Islet precursor cell (in vitro differentiated cells): Measurements from ENCODE around the gene KIR2DL1.
"Not testable (repeated sequence)": the region's sequence is repeated elsewhere in the genome, so short reads cannot be mapped to it uniquely, and the experiment has no call there.

Experiments
- DNase-seq: peaks from one replicate; pipeline ENCODE4 v3.0.0-alpha.2; 2018

The KIR2DL1 gene

DNA sequence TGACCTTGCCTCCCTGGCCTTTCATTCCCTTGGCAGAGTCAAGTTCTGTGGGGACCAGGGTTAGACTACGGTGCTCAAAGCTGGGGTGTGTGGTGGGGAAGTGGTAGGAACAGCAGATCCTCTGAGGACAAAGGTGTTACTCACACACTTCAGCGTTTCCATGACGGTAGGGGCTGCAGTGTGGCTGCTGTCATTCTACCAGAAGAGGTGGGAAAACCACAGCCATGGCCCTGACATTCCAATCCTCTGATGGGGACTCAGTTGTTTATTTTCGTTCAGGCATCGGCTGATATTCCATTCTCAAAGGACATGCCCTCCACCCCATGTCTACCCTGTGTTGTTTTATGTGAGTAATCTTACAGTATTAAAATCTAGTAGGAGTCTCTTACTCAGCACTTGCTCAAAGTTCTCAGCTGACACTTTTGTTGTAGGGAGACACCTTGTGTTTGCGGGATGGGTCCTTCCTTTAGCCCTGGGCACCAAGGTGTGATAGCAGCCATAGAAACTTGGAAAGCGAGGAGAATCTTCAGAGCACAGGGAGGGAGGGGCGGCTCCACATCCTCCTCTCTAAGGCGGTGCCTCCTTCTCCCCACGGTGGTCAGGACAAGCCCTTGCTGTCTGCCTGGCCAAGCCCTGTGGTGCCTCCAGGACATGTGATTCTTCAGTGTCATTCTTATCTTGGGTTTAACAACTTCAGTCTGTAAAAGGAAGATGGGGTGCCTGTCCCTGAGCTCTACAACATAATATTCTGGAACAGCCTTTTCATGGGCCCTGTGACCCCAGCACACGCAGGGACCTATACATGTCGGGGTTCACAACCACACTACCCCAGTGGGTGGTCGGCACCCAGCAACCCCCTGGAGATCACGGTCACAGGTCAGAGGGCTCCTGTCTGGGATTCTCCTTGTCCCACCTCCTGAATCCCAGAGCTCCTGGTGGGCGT, 1.7 kb downstream of the KIR2DL1 start:
- not testable (repeated sequence) for DNase-seq

DNA sequence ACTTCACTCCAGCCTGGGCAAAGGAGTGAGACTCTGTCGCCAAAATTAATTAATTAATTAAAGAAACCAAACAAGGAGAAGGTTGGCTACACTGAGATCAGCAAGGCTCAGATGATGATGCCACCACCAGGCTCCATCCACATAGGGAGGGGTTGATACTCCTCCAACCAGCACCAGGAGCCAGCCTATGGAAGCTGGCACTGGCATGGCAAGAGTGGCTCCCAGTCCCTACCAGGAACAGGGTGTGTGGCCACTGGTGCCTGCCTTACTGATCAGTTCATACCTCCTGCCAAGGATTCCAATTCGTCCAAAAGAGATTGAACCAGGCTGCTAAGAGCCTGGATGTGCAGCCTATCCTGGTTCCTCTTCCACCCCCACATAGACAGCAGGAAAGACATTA, 3.1 kb downstream of the KIR2DL1 start:
- not testable (repeated sequence) for DNase-seq

DNA sequence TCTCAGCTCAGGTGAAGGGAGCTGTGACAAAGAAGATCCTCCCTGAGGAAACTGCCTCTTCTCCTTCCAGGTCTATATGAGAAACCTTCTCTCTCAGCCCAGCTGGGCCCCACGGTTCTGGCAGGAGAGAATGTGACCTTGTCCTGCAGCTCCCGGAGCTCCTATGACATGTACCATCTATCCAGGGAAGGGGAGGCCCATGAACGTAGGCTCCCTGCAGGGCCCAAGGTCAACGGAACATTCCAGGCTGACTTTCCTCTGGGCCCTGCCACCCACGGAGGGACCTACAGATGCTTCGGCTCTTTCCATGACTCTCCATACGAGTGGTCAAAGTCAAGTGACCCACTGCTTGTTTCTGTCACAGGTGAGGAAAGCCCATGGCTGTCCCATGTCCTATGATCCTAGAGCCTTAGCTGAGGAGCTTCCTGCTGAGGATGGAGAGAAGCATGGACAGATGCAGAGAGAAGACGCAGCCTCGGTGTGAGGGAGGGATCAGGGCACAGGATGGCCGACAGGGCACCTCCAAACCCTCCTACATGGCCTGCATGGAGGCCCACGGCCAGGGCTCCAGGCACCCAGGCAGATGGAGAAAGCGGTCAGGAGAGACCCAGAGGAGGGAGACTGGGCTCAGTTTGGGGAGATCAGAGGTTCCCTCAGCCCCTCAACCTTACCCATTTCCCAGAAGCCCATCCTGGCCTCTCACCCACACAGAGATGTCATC, 5.7 kb downstream of the KIR2DL1 start:
- not testable (repeated sequence) for DNase-seq

DNA sequence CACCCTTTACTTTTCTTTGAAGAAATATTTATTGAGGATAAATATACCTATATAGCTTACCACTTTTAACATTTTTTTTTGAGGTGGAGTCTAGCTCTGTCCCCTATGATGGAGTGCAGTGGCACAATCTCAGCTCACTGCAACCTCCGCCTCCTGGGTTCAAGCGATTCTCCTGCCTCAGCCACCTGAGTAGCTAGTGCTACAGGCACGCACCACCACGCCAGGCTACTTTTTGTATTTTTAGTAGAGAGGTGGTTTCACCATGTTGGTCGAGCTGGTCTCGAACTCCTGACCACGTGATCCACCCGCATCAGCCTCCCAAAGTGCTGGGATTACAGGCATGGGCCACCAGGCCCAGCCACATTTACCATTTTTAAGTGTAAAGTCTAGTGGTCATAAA, 6.2 kb downstream of the KIR2DL1 start:
- DNase-seq, result not testable (repeated sequence)

DNA sequence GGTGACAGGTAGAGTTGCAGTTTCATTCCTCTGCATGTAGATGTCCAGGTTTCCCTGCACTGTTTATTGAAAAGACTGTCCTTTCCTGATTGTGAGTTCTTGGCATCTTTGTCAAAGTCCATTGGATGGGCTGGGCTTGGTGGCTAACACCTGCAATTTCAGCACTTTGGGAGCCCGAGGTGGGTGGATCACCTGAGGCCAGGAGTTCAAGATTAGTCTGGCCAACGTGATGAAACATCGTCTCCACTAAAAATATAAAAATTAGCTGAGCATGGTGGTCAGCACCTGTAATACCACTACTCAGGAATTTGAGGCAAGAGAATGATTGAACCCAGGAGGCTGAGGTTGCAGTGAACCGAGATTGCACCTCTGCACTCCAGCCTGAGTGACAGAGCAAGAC, 8.3 kb downstream of the KIR2DL1 start:
- not testable (repeated sequence) for DNase-seq

DNA sequence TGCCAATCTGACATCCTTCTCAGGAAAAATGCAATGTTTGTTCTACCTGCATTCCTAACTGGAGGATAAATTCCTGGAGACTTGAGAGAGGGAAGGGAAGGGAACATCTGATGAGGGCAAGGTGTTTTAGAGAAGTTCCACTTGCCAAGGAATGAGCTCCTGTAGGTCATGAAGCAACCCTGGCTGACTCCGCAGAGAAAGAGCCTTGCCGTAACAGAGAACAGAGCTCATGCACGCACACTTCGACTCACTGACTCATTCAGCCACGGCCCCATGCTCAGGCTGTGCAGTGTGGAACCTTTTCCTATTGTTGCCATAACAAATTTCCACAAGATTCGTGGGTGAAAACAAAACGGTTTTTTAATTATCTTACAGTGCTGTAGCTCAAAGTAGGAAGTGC, 9.3 kb downstream of the KIR2DL1 start:
- DNase-seq, result not testable (repeated sequence)

DNA sequence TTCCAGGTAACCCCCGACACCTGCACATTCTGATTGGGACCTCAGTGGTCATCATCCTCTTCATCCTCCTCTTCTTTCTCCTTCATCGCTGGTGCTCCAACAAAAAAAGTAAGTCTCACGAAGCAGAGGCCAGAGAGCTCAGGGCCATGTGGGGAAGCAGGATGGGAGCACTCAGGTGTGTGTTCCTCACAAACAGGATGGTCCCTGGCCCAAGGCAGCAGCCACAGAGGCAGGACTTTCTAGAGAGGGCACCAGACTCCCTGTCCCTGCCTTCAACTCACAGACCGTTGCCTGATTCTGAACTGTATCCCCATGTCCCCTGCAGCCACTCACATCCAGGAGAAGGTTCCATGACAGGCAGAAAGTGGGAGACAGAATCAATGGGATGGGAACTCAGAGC, 13.3 kb downstream of the KIR2DL1 start:
- not testable (repeated sequence) for DNase-seq

DNA sequence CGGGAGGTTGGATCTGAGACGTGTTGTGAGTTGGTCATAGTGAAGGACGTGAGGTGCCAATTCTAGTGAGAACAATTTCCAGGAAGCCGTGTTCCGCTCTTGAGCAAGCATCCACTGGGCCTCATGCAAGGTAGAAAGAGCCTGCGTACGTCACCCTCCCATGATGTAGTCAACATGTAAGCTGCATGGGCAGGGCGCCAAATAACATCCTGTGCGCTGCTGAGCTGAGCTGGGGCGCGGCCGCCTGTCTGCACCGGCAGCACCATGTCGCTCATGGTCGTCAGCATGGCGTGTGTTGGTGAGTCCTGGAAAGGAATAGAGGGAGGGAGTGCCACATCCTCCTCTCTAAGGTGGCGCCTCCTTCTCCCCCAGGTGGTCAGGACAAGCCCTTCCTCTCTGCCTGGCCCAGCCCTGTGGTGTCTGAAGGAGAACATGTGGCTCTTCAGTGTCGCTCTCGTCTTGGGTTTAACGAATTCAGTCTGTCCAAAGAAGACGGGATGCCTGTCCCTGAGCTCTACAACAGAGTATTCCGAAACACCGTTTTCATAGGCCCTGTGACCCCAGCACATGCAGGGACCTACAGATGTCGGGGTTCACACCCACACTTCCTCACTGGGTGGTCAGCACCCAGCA, 16.6 kb downstream of the KIR2DL1 start:
- not testable (repeated sequence) for DNase-seq

DNA sequence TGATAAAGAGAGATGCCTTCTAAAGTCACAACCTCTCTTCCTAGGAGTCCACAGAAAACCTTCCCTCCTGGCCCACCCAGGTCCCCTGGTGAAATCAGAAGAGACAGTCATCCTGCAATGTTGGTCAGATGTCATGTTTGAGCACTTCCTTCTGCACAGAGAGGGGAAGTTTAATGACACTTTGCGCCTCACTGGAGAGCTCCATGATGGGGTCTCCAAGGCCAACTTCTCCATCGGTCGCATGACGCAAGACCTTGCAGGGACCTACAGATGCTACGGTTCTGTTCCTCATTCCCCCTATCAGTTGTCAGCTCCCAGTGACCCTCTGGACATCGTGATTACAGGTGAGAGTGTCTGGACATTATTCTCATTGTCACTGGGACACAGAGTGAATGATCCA, 18.6 kb downstream of the KIR2DL1 start:
- DNase-seq, result not testable (repeated sequence)

DNA sequence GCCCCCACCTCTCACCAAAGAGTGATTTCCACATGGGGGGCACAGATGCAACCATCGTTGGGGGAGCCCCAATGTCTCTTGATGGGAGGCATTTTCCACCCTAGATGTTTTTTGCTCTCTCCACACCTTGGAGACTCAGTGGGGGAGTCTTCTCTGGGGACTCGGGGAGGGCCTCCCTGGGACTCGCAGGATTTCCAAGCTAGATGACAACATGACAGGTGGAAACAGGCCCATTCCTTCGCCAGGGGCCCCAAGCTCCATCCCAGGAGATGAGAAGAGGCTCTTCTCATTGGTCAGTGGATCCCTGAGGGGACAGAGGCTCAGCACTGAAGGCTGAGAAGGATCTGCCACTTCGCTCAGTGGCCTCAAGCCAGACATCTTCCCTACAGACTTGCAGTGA, 21.1 kb downstream of the KIR2DL1 start:
- DNase-seq, result no peak

DNA sequence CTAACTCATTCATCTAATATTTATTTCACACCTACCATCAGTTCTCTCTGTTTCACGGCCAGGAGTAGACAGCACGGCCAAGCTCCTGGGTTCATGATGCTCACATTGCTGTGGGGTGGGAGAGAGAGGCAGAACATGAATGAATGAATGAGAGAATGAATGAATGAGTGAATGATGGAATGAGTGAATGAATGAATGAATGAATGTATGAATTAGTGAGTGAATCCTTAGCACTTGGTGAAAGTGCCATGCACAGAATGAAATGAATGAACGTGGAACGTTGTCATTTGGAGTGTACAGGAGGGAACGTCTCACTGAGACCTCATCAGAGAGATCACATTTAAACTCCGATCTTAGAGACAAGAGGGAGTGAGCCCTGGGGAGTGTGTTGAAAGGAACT, 21.9 kb downstream of the KIR2DL1 start:
- no peak for DNase-seq

DNA sequence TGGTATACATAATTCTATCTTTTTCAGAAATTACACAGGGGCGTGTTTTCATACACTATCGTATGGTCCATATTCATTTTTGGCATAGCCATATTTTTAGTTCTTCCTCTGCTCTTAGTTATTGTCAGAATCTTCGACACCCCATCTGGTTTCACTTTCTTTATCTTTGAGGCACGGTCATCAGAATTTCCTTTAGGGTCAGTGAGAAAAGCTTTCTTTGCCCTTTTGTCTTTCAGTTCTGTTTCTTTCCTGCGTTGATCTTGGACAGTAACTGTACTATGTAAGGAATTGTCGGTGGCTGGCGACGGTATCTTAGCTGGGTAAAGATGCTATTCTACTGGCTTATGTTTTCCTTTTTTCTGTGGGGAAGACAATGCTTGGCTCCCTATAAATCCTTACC, 23.2 kb downstream of the KIR2DL1 start:
- no peak for DNase-seq

DNA sequence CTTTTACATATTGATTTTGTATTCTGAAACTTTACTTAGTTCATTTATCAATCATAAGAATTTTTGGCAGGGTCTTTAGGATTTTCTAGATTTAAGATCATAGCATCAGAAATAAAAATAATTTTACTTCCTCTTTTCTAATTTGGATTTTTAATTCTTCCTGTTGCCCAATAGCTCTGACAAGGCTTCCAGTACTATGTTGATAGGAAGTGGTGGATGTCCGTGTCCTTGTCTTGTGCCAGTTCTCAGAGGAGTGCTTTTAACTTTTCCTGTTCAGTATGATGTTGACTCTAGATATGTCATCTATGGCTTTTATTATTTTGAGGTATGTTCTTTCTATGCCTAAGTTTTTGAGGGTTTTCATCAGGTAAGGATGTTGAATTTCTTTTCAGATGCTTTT, 26.2 kb downstream of the KIR2DL1 start:
- no peak for DNase-seq

DNA sequence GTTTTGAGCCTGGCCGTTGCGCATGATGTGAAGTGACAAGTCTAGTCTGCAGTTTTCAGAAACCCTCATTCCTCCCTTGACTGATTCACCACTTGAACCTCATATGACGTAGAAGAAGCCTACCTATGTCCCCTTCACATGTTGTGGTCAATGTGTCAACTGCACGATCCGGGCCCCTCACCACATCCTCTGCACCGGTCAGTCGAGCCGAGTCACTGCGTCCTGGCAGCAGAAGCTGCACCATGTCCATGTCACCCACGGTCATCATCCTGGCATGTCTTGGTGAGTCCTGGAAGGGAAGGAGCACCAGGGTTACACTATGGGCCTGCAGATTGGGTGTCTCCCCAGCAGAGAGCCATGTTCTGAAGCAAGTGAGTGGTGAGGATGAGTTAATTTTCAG, 33.8 kb downstream of the KIR2DL1 start, which contains the start of gene KIR2DL4:
TSS of gene KIR2DL4 (plus strand) at position 201 of the 400 bp plus-strand sequence. CDS start at position 243, 42 bp downstream.
- no peak for DNase-seq

DNA sequence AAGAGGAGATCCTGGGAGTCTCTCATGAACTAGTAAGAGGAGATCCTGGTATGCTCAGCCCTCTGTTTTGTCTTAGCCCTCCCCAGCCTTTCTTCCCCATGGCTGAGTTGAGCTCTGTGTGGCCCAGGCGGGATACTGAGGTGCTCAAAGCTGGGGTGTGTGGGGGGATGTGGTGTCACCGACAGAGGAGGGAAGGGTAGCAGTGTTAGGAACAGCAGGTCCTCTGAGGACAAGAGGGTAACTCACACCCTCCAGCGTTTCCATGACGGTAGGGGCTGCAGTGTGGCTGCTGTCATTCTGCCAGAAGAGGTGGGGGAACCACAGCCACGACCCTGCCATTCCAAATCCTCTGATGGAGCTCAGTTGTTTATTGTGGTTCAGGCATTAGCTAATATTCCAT, 34.5 kb downstream of the KIR2DL1 start:
- DNase-seq, result no peak

DNA sequence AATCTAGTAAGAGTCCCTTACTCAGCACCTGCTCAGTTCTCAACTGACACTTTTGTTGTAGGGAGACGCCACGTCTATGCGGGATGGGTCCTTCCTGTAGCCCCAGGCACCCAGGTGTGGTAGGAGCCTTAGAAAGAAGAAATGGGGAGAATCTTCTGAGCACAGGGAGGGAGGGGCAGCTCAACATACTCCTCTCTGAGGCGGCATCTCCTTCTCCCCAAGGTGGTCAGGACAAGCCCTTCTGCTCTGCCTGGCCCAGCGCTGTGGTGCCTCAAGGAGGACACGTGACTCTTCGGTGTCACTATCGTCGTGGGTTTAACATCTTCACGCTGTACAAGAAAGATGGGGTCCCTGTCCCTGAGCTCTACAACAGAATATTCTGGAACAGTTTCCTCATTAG, 35.0 kb downstream of the KIR2DL1 start:
- no peak for DNase-seq

DNA sequence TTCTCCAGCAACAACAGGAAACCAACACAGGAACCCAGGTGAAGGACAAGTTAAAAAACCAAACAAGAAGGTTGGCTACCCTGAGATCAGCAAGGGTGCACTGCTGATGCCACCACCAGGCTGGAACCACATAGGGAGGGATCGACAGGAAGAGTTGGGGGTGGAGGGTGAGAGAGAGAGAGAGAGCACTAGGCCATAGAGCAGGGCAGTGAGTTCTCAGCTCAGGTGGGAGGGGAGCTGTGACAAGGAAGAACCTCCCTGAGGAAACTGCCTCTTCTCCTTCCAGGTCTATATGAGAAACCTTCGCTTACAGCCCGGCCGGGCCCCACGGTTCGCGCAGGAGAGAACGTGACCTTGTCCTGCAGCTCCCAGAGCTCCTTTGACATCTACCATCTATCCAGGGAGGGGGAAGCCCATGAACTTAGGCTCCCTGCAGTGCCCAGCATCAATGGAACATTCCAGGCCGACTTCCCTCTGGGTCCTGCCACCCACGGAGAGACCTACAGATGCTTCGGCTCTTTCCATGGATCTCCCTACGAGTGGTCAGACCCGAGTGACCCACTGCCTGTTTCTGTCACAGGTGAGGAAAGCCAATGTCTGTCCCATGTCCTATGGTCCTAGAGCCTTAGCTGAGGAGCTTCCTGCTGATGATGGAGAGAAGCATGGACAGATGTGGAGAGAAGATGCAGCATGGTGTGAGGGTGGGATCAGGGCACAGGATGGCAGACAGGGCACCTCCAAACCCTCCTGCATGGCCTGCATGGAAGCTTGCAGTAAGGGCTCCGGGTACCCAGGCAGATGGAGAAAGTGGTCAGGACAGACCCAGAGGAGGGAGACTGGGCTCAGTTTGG, 36.3 kb downstream of the KIR2DL1 start:
- no peak for DNase-seq

DNA sequence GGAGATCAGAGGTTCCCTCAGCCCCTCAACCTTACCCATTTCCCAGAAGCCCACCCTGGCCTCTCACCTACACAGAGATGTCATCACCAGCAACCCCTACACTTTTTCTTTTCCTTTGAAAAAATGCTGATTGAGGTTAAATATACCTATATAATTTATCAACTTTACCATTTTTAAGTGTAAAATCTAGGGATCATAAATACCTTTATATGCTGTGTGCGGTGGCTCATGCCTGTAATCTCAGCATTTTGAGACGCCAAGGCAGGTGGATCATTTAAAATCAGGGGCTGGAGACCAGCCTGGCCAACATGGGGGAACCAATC, 36.9 kb downstream of the KIR2DL1 start:
- DNase-seq, result no peak

DNA sequence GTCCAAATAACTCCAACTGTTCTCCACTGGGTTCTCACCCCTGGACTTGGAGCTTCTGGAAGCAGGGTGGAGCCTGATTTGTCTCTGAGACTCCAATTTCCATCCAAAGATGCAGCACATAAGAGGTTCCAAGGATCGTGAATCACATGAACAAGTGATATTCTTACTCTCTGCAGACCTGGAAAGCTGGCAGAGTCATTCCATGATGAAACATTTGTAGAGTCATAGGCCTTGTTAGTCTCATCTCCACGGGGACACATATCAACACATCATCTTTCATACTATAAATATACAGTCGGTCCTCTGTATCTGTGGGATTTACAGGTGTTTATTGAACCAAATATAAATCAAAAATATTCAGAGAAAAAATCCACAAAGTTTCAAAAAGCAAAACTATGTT, 45.0 kb downstream of the KIR2DL1 start:
- DNase-seq, result not testable (repeated sequence)

DNA sequence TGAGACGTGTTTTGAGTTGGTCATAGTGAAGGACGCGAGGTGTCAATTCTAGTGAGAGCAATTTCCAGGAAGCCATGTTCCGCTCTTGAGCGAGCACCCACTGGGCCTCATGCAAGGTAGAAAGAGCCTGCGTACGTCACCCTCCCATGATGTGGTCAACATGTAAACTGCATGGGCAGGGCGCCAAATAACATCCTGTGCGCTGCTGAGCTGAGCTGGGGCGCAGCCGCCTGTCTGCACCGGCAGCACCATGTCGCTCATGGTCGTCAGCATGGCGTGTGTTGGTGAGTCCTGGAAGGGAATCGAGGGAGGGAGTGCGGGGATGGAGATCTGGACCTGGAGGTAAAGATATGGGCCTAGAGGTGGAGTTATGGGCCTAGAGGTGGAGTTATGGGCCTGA, 46.7 kb downstream of the KIR2DL1 start, which contains the start of gene KIR3DL1:
TSS of gene KIR3DL1 (plus strand) at position 218 of the 400 bp plus-strand sequence.
- DNase-seq, result not testable (repeated sequence)

DNA sequence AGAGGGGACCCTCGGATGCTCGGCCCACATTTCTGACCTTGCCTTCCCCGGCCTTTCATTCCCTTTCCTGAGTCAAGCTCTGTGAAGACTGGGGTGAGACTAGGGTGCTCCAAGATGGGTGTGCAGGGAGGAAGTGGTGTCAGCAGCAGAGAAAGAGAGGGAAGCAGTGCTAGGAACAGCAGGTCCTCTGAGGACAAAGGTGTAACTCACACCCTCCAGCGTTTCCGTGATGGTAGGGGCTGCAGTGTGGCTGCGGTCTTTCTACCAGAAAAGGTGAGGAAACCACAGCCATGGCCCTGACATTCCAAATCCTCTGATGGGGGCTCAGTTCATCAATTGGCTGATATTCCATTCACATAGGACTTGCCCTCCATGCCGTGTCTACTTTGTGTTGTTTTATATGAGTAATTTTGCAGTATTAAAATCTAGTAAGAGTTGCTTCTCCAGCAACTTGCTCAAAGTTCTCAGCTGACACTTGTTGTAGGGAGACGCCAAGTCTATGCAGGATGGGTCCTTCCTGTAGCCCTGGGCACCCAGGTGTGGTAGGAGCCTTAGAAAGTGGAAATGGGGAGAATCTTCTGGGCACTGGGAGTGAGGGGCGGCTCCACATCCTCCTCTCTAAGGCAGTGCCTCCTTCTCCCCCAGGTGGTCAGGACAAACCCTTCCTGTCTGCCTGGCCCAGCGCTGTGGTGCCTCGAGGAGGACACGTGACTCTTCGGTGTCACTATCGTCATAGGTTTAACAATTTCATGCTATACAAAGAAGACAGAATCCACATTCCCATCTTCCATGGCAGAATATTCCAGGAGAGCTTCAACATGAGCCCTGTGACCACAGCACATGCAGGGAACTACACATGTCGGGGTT, 48.3 kb downstream of the KIR2DL1 start:
- DNase-seq, result no peak
